ENCODE measurements around the gene REEP1. TPM values are rescaled to one million over a fixed set of nuclear protein-coding genes. Genes with fewer than 3 reads are reported as not detected.

REEP1 gene
- total and polyA plus RNA-seq, 9 of the 15 experiments (the other 6 are each of a cell fraction or from before 2014, with no cell fraction given) = 0.11 to 0.67 (median 0.13) TPM

DNA sequence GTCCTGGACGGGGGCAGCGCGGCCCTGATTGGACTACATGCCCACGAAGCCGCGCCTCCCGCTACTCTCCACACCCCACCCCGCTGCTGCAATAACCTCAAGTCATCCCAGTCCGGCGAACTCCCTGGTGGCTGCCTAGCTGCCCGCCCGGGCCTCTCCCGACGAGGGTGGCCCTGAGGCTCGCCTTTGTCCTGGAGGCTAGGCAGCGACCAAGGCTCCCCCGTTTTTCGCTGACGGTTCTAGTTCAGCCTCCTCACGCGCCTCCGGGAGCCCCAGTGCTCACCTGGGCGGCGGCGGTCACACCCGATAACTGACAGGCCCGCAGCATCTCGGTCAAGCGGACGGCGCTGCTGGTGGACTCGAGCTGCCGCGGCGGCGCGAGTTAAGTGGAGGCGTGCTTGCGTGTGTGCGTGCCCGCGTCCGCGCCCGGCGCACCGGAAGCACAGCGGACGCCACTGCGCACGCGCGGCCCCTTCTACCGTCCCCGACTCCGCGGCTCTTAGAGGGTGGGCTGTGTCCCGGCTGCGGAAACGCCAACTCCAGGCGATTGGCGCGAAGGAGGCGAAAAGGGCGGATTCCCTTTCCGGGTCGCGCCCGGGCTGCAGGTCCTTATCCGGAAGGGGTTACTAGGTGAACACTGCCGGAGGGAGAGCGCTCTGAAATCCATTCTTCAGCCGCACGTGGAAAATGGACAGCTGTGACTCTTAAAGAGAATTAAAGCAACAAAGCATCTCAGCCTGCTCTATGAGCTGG is 142.2 kb downstream of the REEP1 start, which contains the start of gene IMMT (continued):
- TF ChIP-seq KAT7 (CRISPR knock-in tag; IDR thresholded peaks at IDR 0.05; ENCODE audit: borderline replicate concordance) (peak; percentile 97), MCM7 (IDR thresholded peaks at IDR 0.05) (no peak), ZEB2 (IDR thresholded peaks at IDR 0.05) (peak; percentile 73), ZNF408 (CRISPR knock-in tag; IDR thresholded peaks at IDR 0.05; ENCODE audit: low read depth) (no peak), ZBTB1 (CRISPR knock-in tag; IDR thresholded peaks at IDR 0.05; ENCODE audit: borderline replicate concordance, low read depth) (peak; percentile 85; the same call in 1 of the 2 replicates), ARHGAP35 (IDR thresholded peaks at IDR 0.05; ENCODE audit: partially characterized antibody) (no peak), SOX6 (IDR thresholded peaks at IDR 0.05) (peak; percentile 6), E4F1 (CRISPR knock-in tag; IDR thresholded peaks at IDR 0.05; ENCODE audit: borderline replicate concordance) (no peak)
- TF ChIP-seq, protein P1, sequence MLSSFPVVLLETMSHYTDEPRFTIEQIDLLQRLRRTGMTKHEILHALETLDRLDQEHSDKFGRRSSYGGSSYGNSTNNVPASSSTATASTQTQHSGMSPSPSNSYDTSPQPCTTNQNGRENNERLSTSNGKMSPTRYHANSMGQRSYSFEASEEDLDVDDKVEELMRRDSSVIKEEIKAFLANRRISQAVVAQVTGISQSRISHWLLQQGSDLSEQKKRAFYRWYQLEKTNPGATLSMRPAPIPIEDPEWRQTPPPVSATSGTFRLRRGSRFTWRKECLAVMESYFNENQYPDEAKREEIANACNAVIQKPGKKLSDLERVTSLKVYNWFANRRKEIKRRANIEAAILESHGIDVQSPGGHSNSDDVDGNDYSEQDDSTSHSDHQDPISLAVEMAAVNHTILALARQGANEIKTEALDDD (IDR thresholded peaks at IDR 0.05) = 0 out of 2 replicates have a peak, but pooled peaks have one; percentile 8
- TF ChIP-seq, protein P2, sequence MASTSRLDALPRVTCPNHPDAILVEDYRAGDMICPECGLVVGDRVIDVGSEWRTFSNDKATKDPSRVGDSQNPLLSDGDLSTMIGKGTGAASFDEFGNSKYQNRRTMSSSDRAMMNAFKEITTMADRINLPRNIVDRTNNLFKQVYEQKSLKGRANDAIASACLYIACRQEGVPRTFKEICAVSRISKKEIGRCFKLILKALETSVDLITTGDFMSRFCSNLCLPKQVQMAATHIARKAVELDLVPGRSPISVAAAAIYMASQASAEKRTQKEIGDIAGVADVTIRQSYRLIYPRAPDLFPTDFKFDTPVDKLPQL (IDR thresholded peaks at IDR 0.05; ENCODE audit: extremely low read depth, insufficient read length) = no peak
- TF ChIP-seq, protein P3, sequence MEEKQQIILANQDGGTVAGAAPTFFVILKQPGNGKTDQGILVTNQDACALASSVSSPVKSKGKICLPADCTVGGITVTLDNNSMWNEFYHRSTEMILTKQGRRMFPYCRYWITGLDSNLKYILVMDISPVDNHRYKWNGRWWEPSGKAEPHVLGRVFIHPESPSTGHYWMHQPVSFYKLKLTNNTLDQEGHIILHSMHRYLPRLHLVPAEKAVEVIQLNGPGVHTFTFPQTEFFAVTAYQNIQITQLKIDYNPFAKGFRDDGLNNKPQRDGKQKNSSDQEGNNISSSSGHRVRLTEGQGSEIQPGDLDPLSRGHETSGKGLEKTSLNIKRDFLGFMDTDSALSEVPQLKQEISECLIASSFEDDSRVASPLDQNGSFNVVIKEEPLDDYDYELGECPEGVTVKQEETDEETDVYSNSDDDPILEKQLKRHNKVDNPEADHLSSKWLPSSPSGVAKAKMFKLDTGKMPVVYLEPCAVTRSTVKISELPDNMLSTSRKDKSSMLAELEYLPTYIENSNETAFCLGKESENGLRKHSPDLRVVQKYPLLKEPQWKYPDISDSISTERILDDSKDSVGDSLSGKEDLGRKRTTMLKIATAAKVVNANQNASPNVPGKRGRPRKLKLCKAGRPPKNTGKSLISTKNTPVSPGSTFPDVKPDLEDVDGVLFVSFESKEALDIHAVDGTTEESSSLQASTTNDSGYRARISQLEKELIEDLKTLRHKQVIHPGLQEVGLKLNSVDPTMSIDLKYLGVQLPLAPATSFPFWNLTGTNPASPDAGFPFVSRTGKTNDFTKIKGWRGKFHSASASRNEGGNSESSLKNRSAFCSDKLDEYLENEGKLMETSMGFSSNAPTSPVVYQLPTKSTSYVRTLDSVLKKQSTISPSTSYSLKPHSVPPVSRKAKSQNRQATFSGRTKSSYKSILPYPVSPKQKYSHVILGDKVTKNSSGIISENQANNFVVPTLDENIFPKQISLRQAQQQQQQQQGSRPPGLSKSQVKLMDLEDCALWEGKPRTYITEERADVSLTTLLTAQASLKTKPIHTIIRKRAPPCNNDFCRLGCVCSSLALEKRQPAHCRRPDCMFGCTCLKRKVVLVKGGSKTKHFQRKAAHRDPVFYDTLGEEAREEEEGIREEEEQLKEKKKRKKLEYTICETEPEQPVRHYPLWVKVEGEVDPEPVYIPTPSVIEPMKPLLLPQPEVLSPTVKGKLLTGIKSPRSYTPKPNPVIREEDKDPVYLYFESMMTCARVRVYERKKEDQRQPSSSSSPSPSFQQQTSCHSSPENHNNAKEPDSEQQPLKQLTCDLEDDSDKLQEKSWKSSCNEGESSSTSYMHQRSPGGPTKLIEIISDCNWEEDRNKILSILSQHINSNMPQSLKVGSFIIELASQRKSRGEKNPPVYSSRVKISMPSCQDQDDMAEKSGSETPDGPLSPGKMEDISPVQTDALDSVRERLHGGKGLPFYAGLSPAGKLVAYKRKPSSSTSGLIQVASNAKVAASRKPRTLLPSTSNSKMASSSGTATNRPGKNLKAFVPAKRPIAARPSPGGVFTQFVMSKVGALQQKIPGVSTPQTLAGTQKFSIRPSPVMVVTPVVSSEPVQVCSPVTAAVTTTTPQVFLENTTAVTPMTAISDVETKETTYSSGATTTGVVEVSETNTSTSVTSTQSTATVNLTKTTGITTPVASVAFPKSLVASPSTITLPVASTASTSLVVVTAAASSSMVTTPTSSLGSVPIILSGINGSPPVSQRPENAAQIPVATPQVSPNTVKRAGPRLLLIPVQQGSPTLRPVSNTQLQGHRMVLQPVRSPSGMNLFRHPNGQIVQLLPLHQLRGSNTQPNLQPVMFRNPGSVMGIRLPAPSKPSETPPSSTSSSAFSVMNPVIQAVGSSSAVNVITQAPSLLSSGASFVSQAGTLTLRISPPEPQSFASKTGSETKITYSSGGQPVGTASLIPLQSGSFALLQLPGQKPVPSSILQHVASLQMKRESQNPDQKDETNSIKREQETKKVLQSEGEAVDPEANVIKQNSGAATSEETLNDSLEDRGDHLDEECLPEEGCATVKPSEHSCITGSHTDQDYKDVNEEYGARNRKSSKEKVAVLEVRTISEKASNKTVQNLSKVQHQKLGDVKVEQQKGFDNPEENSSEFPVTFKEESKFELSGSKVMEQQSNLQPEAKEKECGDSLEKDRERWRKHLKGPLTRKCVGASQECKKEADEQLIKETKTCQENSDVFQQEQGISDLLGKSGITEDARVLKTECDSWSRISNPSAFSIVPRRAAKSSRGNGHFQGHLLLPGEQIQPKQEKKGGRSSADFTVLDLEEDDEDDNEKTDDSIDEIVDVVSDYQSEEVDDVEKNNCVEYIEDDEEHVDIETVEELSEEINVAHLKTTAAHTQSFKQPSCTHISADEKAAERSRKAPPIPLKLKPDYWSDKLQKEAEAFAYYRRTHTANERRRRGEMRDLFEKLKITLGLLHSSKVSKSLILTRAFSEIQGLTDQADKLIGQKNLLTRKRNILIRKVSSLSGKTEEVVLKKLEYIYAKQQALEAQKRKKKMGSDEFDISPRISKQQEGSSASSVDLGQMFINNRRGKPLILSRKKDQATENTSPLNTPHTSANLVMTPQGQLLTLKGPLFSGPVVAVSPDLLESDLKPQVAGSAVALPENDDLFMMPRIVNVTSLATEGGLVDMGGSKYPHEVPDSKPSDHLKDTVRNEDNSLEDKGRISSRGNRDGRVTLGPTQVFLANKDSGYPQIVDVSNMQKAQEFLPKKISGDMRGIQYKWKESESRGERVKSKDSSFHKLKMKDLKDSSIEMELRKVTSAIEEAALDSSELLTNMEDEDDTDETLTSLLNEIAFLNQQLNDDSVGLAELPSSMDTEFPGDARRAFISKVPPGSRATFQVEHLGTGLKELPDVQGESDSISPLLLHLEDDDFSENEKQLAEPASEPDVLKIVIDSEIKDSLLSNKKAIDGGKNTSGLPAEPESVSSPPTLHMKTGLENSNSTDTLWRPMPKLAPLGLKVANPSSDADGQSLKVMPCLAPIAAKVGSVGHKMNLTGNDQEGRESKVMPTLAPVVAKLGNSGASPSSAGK (IDR thresholded peaks at IDR 0.05) = peak; percentile 46; the same call in 1 of the 2 replicates
